ENCODE data around the gene FNDC3A.

GRCh38 chr13:49046002-49046401, 70.3 kb downstream of the FNDC3A start:
- TF ChIP-seq POLR2AphosphoS5 (IDR thresholded peaks at IDR 0.05) (no peak), CTCF (IDR thresholded peaks at IDR 0.05) (no peak), POLR2A (IDR thresholded peaks at IDR 0.05; ENCODE audit: low read depth) (no peak), EP300 (IDR thresholded peaks at IDR 0.05) (no peak)

Data from esophagus muscularis mucosa (tissue), 4 donors.